HG02678 (cell line): ENCODE results near the gene LPXN.
"Not testable (repeated sequence)": the region's sequence is repeated elsewhere in the genome, so short reads cannot be mapped to it uniquely, and the experiment has no call there.

Experiments
- ATAC-seq: cut with Tn5 transposase; IDR thresholded peaks from one replicate; pipeline ENCODE4 v1.9.1; 2021; ENCODE audit warnings: mild to moderate bottlenecking, moderate library complexity; ENCODE audit not compliant: unreplicated experiment

Gene LPXN

GRCh38 chr11:58579192-58580129 lies 3.8 kb upstream of the LPXN start:
- peak; percentile 42 for ATAC-seq

GRCh38 chr11:58578635-58579191 lies 3.1 kb upstream of the LPXN start, which contains the start of gene ZFP91:
ZFP91 (plus strand) TSS chr11:58579063; CDS start chr11:58579282, 219 bp downstream.
- peak; percentile 42 for ATAC-seq

DNA sequence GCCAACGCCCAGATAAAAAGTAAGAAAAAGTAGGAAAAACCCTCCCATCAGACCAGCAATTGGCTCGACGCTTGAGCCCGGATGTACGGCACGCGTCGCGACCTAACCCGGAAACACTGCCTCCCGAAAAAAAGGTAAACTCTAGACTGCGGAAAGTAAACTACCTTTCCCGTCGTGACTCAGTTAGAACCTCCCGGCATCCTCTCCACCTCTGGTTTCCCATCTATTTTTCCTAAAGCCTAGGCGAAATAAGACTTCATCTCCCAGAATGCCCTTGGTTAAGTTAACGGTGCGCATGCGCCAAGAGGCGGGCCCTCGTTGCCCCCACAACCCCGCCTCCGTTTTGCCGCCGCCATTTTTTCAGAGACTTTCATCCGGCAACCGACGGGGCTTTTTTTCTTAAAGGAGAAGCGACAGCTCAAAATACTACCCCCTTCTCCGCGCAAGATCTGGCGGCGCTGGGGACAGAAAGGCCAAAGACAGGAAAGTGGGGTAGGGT lies 2.5 kb upstream of the LPXN start:
- no peak for ATAC-seq

GRCh38 chr11:58577555-58578135 lies 2.0 kb upstream of the LPXN start:
- ATAC-seq: peak; percentile 41

GRCh38 chr11:58576887-58577471 lies 1.3 kb upstream of the LPXN start:
- ATAC-seq: no peak

- no peak for ATAC-seq
Measured at GRCh38 chr11:58574881-58575280, 775 bp downstream of the LPXN start.

DNA sequence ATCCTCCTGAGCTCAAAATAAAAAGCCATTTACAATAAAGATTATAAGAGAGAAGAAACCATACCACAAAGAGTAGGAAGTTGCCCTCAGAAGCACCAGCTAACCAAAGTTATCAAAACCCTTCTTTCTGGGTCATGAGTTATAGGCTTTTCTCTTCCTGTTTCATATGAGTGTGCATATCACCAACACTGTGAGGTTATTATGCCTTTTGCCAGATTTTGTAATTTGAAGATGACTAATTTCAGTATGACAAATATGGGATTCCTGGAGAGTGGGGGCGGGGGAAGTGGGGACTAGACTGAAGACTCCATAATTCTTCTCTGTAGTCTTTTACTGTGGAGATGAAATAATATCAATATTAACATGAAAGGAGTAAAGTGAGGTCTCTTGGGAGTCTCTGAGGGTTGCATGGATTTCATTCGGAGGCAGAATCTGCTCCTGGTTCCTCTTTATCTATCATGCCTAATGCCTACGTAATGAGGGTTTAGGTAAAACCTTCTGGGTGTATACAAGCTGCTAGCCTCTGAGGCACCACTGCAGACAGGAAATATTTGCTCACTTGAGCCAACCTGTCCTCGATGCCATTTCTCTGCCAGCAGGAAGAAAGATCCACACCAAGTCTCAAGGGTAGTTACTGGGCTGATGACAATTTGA lies 2.1 kb downstream of the LPXN start:
- ATAC-seq: peak; percentile 18

DNA sequence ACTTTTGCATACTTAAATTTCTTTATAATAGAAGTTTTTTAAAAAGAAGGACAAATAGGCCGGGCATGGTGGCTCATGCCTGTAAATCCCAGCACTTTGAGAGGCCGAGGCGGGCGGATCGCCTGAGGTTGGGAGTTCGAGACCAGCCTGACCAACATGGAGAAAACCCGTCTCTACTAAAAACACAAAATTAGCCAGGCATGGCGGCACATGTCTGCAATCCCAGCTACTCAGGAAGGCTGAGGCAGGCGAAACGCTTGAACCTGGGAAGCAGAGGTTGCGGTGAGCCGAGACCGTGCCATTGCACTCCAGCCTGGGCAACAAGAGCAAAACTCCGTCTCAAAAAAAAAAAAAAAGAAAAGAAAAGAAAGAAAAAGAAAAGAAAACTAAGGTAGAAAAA lies 2.8 kb downstream of the LPXN start:
- ATAC-seq: not testable (repeated sequence)

- ATAC-seq: peak; percentile 97
Measured at GRCh38 chr11:58567889-58568512, 7.7 kb downstream of the LPXN start.

DNA sequence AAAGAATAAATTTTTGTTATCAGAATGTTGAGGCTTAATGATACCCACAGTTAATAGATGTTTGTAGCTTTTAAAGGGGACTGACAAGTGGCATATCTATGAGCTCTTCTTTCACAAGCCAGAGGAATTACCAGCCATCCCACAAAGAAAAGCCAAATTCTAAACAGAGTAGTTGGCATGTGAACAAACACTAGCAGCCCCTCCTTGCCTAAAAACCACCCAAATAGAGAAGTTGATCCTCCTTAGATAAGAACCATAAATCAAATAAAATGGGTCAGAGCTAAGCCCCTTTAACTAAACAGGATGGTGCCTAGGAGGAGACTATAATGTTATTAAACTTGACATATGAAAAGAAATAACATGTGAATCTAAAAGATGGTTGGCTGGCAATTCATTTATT lies 11.4 kb downstream of the LPXN start:
- no peak for ATAC-seq

- peak; percentile 83 for ATAC-seq
Measured at GRCh38 chr11:58562375-58562800, 13.3 kb downstream of the LPXN start.

GRCh38 chr11:58561394-58562098 lies 14.1 kb downstream of the LPXN start:
- ATAC-seq: no peak

- ATAC-seq: no peak
Measured at GRCh38 chr11:58560842-58561241, 14.8 kb downstream of the LPXN start.

DNA sequence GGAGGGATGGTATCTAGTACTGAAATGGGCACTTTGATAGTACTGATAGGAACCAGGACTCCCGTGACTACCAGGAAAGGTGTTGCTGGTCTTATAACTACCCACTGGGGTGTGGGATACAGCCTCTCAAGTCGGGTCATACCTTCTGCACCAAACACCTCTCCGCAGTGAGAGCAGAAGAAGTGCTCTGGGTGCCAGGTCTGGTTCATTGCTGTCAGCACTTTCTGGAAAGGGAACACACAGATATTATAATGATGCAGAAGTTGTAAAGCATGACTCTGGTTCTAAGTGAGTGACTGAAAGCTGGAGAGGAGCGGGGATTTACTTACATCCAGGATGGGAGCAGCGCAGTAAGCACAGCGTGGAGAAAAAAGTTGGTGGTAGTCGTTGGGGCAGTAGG lies 26.0 kb downstream of the LPXN start:
- ATAC-seq: no peak

DNA sequence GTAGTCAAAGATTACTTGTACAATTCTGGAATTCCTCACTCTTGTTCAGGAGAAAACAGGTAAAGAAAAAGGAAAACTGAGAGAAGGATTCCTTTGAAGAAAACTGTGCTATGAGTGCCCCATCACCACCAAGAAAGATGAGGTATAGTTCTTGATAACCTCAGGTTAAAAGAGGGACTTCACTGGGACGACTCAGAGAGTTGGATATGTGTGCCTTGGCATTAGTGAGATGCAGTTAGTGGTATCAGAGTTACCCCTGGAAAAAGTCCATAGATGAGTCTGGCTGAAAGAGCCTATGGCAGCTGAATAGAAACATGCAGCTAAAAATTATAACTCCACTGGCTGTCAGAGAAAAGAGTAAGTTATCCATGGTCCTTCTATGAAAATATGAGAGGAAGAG lies 28.8 kb downstream of the LPXN start:
- ATAC-seq: no peak

GRCh38 chr11:58531865-58532341 lies 43.8 kb downstream of the LPXN start:
- no peak for ATAC-seq

- no peak for ATAC-seq
Measured at GRCh38 chr11:58530236-58530635, 45.4 kb downstream of the LPXN start.

GRCh38 chr11:58527429-58527828 lies 48.2 kb downstream of the LPXN start:
- no peak for ATAC-seq

DNA sequence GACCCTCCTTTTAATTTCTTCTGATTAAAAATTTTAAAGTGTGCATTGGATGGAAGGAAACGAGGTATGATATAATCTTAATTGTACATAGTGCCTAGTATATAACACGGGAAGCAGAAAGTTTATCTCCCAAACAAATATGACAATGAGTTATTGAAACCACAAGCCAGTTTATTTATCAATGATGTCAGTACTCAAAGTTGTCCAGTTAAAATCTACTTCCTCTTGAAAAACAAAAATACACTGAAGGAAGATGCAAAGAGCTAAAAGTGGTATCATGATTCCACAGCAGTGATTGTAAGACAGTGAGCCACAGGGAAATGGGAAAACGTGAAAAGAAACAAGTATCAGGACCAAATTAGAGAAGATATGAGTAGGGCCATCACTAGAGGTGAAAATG lies 48.9 kb downstream of the LPXN start:
- no peak for ATAC-seq
